Fibroblast of skin of scalp (primary cell): ENCODE measurements around the gene YOD1.
"Not testable (repeated sequence)": the region's sequence is repeated elsewhere in the genome, so short reads cannot be mapped to it uniquely, and the experiment has no call there.

ENCODE experiments used
- DNase-seq: peaks from one replicate; pipeline ENCODE4 v3.0.0-alpha.2; 2013

YOD1 gene

GRCh38 chr1:207048041-207048440 is 3.0 kb downstream of the YOD1 start:
- no peak for DNase-seq

- no peak for DNase-seq
Measured at GRCh38 chr1:207047505-207047904, 3.5 kb downstream of the YOD1 start.

- no peak for DNase-seq
Measured at GRCh38 chr1:207045453-207045852, 5.6 kb downstream of the YOD1 start.

GRCh38 chr1:207041397-207041796 is 9.6 kb downstream of the YOD1 start:
- not testable (repeated sequence) for DNase-seq

GRCh38 chr1:207040181-207040533 is 10.9 kb downstream of the YOD1 start:
- DNase-seq: peak; percentile 49

- no peak for DNase-seq
Measured at GRCh38 chr1:207039380-207040180, 11.4 kb downstream of the YOD1 start.

- DNase-seq: no peak
Measured at GRCh38 chr1:207036865-207037264, 14.1 kb downstream of the YOD1 start.

- no peak for DNase-seq
Measured at GRCh38 chr1:207035877-207036551, 15.0 kb downstream of the YOD1 start.

- DNase-seq: peak; percentile 29
Measured at GRCh38 chr1:207034998-207035397, 16.0 kb downstream of the YOD1 start.

GRCh38 chr1:207034208-207034607 is 16.8 kb downstream of the YOD1 start:
- DNase-seq: no peak

- DNase-seq: no peak
Measured at GRCh38 chr1:207033302-207033701, 17.7 kb downstream of the YOD1 start.

GRCh38 chr1:207032528-207033017 is 18.4 kb downstream of the YOD1 start, which contains the start of gene C1orf116:
Gene C1orf116 (minus strand): TSS chr1:207032756. CDS start chr1:207027598, 5,158 bp downstream.
- no peak for DNase-seq

- DNase-seq: no peak
Measured at GRCh38 chr1:207031632-207032264, 19.3 kb downstream of the YOD1 start.

GRCh38 chr1:207031016-207031415 is 20.0 kb downstream of the YOD1 start:
- DNase-seq: no peak

- no peak for DNase-seq
Measured at GRCh38 chr1:207030522-207031009, 20.4 kb downstream of the YOD1 start.

- DNase-seq: no peak
Measured at GRCh38 chr1:207029701-207030521, 21.1 kb downstream of the YOD1 start.

GRCh38 chr1:207028884-207029650 is 21.9 kb downstream of the YOD1 start:
- no peak for DNase-seq

GRCh38 chr1:207027921-207028320 is 23.1 kb downstream of the YOD1 start:
- no peak for DNase-seq

- no peak for DNase-seq
Measured at GRCh38 chr1:207027206-207027777, 23.7 kb downstream of the YOD1 start.

GRCh38 chr1:207026104-207026534 is 24.9 kb downstream of the YOD1 start:
- no peak for DNase-seq
